G401.6 (cell line): ENCODE data around the gene DUOX2.

Source experiments
- FAIRE-seq: peaks from 2 replicates; lab custom pipeline; 2012; peaks lifted over from hg19 to GRCh38; lab: Jason Lieb, UNC

DUOX2 gene

GRCh38 chr15:45114076-45114750 lies at the start of gene DUOX2, which contains the start of gene DUOXA2:
DUOX2 (minus strand) TSS chr15:45114172; CDS start chr15:45113411, 761 bp downstream.
DUOXA2 (plus strand) TSS chr15:45114326; CDS start chr15:45114606, 280 bp downstream.
- no peak for FAIRE-seq

GRCh38 chr15:45163508-45163856 lies 49.5 kb upstream of the DUOX2 start:
- no peak for FAIRE-seq

- peak; percentile 33 for FAIRE-seq
Observed at GRCh38 chr15:45162771-45163507, 49.0 kb upstream of the DUOX2 start.

- no peak for FAIRE-seq
Observed at GRCh38 chr15:45161666-45162065, 47.7 kb upstream of the DUOX2 start.

GRCh38 chr15:45157974-45158373 lies 44.0 kb upstream of the DUOX2 start:
- no peak for FAIRE-seq

- no peak for FAIRE-seq
Observed at GRCh38 chr15:45156744-45157455, 42.9 kb upstream of the DUOX2 start.

GRCh38 chr15:45155739-45156138 lies 41.8 kb upstream of the DUOX2 start:
- FAIRE-seq = no peak

DNA sequence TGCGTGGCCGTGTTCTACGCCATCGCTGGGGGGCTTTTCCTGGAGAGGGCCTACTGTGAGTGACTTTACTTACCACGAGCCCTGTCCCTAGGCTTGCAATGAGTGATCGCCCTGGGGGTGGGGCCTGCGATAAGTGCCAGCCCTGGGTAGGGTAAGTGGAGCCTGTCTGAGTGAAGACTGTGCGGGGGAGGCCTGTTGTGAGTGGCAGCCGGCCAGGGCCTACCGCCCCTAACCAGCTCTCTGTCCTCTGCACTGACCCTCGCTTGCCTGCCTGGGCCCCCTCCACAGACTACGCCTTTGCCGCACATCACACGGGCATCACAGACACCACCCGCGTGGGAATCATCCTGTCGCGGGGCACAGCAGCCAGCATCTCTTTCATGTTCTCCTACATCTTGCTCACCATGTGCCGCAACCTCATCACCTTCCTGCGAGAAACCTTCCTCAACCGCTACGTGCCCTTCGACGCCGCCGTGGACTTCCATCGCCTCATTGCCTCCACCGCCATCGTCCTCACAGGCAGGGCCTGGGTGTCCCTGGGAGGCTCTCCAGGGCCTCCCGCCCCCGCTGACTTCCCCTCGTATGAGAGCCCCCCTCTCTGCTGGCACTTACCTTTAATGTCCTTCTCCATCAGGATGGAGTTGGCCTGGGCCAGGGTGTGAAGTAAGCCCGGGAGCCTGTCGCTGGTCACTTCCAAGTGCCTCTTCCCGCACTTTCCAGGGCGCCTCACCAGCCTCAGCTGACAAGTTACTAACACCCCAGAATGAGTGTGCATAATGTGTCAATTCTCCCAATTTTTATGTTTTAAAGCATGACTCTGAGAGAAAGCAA lies 38.2 kb upstream of the DUOX2 start:
- no peak for FAIRE-seq

GRCh38 chr15:45150997-45151396 lies 37.0 kb upstream of the DUOX2 start:
- no peak for FAIRE-seq

DNA sequence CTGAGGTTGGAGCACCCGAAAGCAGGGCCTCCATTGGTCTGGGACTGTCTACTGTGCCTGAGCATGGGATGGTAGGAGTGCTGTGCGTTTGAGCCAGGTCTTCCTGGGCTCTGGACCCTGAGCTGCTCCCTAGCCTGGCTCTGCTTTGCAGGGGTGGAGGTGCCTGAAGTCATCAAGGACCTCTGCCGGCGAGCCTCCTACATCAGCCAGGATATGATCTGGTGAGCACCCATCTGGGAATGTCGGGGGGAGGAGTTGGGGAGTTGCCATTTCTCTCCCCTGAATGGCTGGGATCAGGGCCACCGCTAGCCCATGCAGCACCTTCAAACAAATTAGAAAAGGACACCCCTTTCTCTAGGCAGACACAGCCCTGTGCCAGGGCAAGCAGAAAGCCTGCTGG lies 36.5 kb upstream of the DUOX2 start:
- FAIRE-seq = no peak

GRCh38 chr15:45149060-45149459 lies 35.1 kb upstream of the DUOX2 start:
- no peak for FAIRE-seq

DNA sequence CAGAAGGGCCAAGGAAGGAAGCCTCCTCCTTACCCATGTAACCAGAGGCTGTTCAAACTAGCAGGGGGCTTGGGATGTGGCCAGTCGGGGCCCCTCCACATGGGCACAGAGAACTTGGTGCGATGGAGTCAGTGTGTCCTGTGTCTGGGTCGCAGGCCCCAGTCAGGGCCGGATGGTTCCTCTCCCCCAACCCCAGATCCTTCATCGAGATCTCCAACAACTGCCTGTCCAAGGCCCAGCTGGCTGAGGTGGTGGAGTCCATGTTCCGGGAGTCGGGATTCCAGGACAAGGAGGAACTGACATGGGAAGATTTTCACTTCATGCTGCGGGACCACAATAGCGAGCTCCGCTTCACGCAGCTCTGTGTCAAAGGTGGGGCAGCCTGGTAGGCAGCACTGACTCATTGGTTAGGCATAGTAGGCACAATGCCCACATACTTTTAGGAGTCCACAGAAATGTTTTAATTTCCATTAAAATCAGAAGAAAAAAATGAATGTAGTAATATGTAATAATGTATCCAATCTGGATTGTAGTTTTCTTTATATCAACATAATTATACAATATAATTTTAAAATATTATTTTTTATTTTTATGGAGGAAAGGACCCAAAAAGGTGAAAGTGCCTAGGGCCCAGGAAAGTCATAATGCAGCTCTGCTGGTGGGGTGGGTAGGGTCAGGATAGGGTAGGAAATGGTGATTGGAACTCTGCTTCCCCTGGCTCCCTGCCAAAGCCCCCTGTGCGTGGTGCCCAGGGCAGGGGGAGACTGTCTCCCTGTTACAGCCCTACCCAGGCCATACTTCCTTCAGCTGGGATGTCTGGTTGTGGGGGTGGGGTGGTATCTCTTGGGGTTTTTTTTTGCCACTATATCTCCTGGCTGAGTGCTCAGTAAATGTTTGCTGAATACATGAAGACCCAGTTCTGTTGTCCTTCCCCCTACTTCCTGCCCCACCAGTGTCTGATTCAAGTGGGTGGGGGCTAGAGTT lies 34.4 kb upstream of the DUOX2 start:
- no peak for FAIRE-seq

- no peak for FAIRE-seq
Observed at GRCh38 chr15:45147606-45148005, 33.6 kb upstream of the DUOX2 start.

DNA sequence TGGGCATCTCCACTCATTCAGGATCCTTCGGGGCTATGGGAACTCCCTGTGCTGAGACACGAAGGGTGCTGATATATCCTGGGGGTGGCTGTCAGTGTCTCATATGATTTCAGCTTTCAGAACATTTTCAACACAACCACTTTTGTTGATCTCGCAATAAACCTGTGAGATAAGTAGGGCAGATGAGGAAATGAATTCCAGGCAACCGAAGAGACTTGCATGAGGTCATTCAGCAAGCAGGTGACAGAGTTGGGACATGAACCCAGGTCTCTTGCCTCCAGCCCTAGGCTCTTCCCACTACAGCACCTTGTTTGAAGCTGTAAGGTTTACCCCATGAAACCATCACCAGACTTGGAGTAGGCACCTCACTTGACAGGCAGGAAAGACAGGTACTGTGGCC lies 32.4 kb upstream of the DUOX2 start:
- FAIRE-seq = no peak

DNA sequence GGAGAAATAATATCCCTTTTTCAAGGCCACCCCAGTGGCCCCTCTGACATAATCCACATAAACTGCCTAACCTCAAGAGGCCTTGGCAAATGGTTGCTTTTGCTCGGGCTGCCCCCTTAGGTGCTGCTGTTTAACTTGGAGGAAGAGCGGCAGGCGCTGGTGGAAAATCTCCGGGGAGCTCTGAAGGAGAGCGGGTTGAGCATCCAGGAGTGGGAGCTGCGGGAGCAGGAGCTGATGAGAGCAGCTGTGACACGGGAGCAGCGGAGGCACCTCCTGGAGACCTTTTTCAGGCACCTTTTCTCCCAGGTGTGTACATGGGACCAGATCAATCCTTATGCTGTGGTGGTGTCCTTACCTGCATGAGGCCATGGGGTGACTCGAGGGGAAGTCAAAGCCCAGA lies 30.8 kb upstream of the DUOX2 start:
- no peak for FAIRE-seq

GRCh38 chr15:45143946-45144345 lies 30.0 kb upstream of the DUOX2 start:
- FAIRE-seq = no peak

GRCh38 chr15:45143056-45143455 lies 29.1 kb upstream of the DUOX2 start:
- no peak for FAIRE-seq

GRCh38 chr15:45141386-45141785 lies 27.4 kb upstream of the DUOX2 start:
- FAIRE-seq = no peak

GRCh38 chr15:45140557-45141250 lies 26.7 kb upstream of the DUOX2 start:
- no peak for FAIRE-seq

DNA sequence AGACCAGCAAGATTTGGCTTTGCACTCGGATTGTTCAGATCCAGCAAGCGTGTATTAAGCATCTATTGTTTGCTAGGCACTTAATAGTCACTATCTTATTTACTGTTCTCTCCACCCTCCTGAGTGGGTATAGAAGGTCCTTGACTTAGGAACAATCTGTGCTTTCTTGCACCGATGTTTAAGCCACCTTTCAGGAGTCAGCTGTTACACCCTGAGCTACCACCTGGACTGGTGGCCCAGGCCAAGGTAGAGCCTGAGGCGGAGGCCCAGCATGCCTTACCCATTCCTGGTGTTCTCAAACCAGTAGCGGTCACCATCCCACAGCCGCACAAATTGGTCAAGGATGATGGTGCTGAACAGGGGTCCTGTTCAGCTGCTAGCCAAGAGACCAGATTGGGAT lies 25.8 kb upstream of the DUOX2 start:
- no peak for FAIRE-seq
